ENCODE results near the gene LIPC. TPM values are rescaled to one million over a fixed set of nuclear protein-coding genes. Genes with fewer than 3 reads are reported as not detected.
A peak's percentile ranks its signal among the peaks of the same experiment; 100 is the strongest.

The LIPC gene
- not detected in 2 replicates for total RNA-seq (2014; rRNA removed; shearing (Covaris generic))

DNA sequence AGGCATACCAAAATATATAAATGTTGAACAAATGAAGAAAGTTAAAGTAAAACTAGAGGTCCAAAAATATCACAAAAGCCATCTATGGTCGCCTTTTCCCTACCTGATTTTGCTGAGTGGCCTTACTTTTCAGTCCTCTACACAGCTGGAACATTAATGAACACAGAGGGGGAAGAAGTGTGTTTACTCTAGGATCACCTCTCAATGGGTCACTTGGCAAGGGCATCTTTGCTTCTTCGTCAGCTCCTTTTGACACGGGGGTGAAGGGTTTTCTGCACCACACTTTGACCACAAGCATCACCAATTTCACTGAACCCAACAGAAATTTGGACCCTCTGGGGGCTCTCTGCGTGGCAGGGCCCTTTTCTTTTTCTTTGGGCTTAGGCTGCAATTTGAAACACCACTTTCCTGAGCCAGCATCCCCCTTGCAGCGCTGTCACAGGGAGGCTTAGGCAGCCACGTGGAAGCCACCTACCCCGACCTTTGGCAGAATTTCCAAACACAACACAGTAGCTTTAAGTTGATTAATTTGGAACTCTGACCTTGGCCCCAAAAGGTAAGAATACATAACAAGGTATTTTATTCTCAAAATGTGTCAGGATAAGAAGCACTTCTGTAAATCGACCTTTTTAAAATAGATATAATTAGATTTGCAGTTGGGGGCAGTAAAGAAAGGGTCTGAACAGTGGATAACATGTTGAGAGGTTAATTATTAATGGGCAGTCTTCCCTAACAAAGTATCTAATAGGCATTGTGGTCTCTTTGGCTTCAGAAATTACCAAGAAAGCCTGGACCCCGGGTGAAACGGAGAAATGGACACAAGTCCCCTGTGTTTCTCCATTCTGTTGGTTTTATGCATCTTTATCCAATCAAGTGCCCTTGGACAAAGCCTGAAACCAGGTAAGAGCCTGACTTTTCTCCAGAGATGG, at the start of gene LIPC:
Gene LIPC (plus strand): TSS at position 771 of the 929 bp plus-strand sequence. CDS start 42 bp downstream, at position 813.
- DNase-seq (ENCODE audit: low spot score): no peak

GRCh38 chr15:58383876-58384275, 47.9 kb upstream of the LIPC start:
- DNase-seq (ENCODE audit: low spot score): no peak

GRCh38 chr15:58384667-58385066, 47.1 kb upstream of the LIPC start:
- DNase-seq (ENCODE audit: low spot score): no peak

- DNase-seq (ENCODE audit: low spot score): no peak
Measured at GRCh38 chr15:58386081-58386480, 45.7 kb upstream of the LIPC start.

GRCh38 chr15:58386641-58387040, 45.1 kb upstream of the LIPC start:
- no peak for DNase-seq (ENCODE audit: low spot score)

- DNase-seq (ENCODE audit: low spot score): no peak
Measured at GRCh38 chr15:58387130-58387529, 44.7 kb upstream of the LIPC start.

GRCh38 chr15:58388211-58388610, 43.6 kb upstream of the LIPC start:
- no peak for DNase-seq (ENCODE audit: low spot score)

- no peak for DNase-seq (ENCODE audit: low spot score)
Measured at GRCh38 chr15:58390118-58390517, 41.7 kb upstream of the LIPC start.

DNA sequence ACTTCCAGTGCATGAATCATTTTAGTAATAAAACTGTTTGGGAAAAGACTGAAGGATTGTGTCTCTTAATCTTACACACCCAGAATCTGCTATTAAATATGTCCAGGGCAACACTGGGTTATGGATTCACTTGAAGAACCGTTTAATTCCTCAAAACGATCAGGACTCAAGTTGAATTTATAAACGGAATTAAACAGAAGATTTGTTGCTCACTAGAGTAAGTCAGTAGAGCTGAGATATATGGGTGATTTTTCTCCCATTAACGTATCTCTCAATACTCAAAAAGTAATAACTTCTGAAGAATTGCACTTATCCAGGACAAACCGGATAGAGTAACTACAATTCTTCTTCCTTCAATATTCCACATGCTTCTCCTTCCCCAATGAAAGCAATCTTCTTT, 41.1 kb upstream of the LIPC start:
- no peak for DNase-seq (ENCODE audit: low spot score)

GRCh38 chr15:58391088-58391487, 40.7 kb upstream of the LIPC start:
- DNase-seq (ENCODE audit: low spot score): no peak

DNA sequence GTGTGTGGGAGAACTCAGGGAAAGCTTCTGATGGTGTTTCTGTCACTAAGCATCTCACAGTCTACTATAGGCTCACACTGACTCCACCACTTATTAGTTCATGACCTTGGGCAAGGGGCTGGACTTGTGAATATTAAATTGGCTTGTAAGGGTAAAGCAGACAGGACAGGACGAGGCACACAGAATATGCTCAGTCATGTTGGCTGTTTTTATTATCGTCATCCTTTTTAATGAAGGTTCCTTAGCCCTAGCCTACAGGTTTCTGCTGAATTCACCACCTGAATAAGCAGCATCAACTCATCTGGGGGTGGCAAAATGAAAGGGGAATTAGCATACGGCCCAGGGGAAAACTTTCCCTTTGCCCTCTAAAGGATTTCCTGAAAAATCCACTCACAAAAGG, 39.6 kb upstream of the LIPC start:
- peak; percentile 48 for DNase-seq (ENCODE audit: low spot score)

GRCh38 chr15:58392611-58393161, 39.1 kb upstream of the LIPC start:
- DNase-seq (ENCODE audit: low spot score): peak; percentile 82

- no peak for DNase-seq (ENCODE audit: low spot score)
Measured at GRCh38 chr15:58393241-58393662, 38.5 kb upstream of the LIPC start.

DNA sequence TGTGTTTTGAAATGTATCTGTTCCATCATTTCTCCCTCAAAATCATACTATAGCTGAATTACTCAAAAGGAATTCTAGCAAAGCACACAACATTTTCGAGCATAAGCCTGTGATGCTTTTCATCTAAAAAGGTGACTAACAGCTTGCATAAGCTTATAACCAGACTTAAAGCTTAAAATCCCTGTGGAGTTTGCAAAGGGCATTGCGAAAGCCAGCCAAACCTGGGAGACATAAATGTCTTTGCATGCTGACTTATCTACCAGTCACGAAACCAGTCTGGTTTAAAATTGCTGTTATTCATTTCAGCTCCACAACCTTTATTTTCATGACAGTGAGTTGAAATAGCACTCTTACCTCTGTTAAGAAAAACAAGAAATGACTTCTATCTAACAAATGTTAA, 35.6 kb upstream of the LIPC start:
- DNase-seq (ENCODE audit: low spot score): no peak

- no peak for DNase-seq (ENCODE audit: low spot score)
Measured at GRCh38 chr15:58398071-58398470, 33.7 kb upstream of the LIPC start.

DNA sequence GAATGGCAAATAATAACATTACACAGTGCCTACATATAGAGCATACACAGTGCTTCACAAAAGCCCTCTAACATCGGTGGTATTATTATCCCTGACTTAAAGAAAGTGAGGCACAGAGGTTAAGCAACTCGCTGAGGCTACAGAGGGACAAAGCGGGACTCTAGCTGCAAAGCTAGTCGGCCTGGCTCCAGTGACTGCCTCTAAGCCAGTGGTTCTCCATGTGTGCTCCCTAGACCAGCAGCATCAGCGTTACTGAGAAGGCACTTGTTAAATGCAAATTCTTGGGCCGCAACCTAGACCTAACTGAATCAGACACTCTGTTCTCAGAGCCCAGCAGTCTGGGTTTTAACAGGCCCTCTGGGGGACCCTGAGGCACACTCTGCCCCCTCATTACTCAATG, 33.1 kb upstream of the LIPC start:
- DNase-seq (ENCODE audit: low spot score): no peak

GRCh38 chr15:58399739-58400138, 32.1 kb upstream of the LIPC start:
- no peak for DNase-seq (ENCODE audit: low spot score)

DNA sequence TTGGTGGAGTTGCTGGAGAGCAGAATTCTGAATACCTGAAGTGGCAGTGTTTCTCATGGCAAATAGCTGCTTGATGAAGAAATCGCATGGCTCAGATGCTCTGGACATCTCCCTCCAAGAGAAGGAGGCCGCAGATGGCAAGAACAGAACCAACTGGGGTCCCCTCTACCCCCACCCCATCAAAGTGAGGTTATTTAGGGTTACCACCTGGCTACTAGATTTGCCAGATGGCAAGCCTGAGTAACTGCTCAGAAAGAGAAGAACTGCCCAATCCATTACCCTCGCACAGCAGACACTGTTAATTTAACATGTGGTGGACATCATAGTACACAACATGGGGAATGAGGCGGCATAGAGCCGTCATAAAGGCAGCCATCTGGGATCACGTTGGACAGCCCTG, 30.5 kb upstream of the LIPC start:
- no peak for DNase-seq (ENCODE audit: low spot score)

DNA sequence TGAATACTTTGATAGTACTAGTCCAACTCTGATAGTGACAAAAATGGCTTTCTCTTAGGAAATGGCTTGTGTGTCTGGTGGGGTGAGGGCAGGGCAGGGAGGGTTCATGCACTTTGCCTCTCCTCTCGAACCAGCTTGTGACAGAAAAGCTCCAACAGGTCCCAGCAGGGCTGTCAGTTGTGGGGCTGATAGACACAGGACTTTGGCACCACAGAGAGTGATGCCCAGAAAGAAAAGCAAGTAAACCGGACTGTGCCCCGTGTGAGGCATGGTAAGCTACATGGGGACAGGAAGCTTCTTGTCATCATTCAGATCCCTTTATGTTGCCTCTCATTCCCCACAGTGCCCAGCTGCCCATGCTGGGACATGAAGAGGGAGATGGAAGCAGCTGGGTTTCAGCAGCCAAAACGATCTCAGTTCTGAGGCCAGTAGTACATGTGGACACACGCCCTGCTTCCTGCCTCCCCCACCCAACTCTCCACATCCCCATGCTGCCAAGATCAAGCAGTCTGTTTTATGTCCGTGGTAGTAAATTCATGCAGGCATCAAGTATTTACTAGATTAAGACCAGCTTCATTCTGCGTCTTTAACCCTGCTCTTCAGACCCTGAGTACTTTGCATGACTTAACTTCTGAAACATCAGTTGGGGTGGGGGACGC, 29.7 kb upstream of the LIPC start:
- DNase-seq (ENCODE audit: low spot score): no peak

GRCh38 chr15:58403581-58403980, 28.2 kb upstream of the LIPC start:
- DNase-seq (ENCODE audit: low spot score): no peak

GRCh38 chr15:58404020-58404419, 27.8 kb upstream of the LIPC start:
- DNase-seq (ENCODE audit: low spot score): no peak

DNA sequence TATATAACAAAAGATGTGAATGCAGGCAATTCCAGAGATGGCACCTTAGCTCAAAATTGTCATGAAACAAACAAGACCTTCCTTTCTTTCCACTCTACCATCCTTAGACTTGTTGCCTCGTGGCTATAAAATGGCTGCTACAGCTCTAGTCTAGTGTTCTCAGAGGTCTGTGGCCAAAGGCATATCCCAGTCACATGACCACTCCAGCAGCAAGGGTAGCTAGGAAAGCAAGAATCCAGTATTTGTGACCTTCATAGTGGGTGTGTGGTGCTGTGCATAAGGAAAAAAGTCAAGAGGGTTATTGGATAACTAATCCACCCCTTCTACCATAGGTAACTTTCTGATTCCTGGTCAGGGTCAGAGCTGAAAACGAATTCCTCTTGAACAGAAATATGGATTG, 27.1 kb upstream of the LIPC start:
- DNase-seq (ENCODE audit: low spot score): no peak

GRCh38 chr15:58405865-58406264, 25.9 kb upstream of the LIPC start:
- no peak for DNase-seq (ENCODE audit: low spot score)
